Body of pancreas (tissue), 4 donors: ENCODE data around the gene NDC80. TPM values are rescaled to one million over a fixed set of nuclear protein-coding genes. Genes with fewer than 3 reads are reported as not detected.

Source experiments
- ATAC-seq: fragments of 150-250 bp; one replicate; pipeline ENCODE4 v1.9.1; 2016
- DNase-seq, 4 donors: peaks; one replicate each; pipeline ENCODE4 v3.0.0-alpha.2; 2019
- H3K27ac ChIP-seq, 4 donors: fragments of 200-600 bp; sonication (generic); 1 replicate in 3 of 4; 2 replicates in 1 of 4; pipeline versions ENCODE4 v1.5.1 to v1.6.1; 2016 to 2019; ENCODE audit warnings: mild to moderate bottlenecking in 1 of 4, mixed read lengths in 1 of 4, moderate library complexity in 1 of 4
- H3K27me3 ChIP-seq, 2 donors: fragments of 200-600 bp; sonication (generic); one replicate each; pipeline ENCODE4 v1.6.0; 2016; ENCODE audit warnings: mild to moderate bottlenecking in 1 of 2
- H3K36me3 ChIP-seq, 2 donors: fragments of 200-600 bp; sonication (generic); replicated peaks in 1 of 2; 2 replicates each; pipeline ENCODE4 v1.5.1; 2016; ENCODE audit warnings: low read depth in 2 of 2; ENCODE audit not compliant: insufficient read depth in 1 of 2
- H3K4me1 ChIP-seq: fragments of 200-600 bp; sonication (generic); one replicate; pipeline ENCODE4 v1.6.0; 2016
- H3K4me3 ChIP-seq, 2 donors: fragments of 200-600 bp; sonication (generic); 1 replicate in 1 of 2; 2 replicates in 1 of 2; pipeline ENCODE4 v1.5.1; 2016 to 2019
- H3K9me3 ChIP-seq, 3 donors: fragments of 200-600 bp; sonication (generic); 1 replicate in 2 of 3; 2 replicates in 1 of 3; pipeline ENCODE4 v1.5.1; 2016
- POLR2A ChIP-seq, 3 donors: fragments of 450-650 bp; IDR thresholded peaks; one replicate each; pipeline ENCODE4 v1.6.1; 2016; ENCODE audit warnings: antibody characterized with exemption in 3 of 3, mild to moderate bottlenecking in 2 of 3
- WGBS, 2 donors: methylation state at CpG; one replicate each; pipeline ENCODE4 v1.1.5; 2017; 5-methylcytosine and 5-hydroxymethylcytosine counted together
- intact Hi-C: fragments of 100-400 bp; cut with DNase I; formaldehyde crosslinking; loops from one replicate; pipeline ENCODE4 v1.15.1; 2023
- total RNA-seq, 2 donors: library from RNA; depleted of rRNA; stranded (reverse); fragments of >200 nt; gene quantifications; one replicate each; pipeline ENCODE4 v1.1.0, GENCODE V29; 2016
- TF ChIP-seq, protein P1 (sequence below), 7 experiments: fragments of 450-650 bp in 4 of 7; fragments of 200-600 bp in 3 of 7; sonication (generic) in 3 of 7; IDR thresholded peaks; one replicate each; pipeline ENCODE4 v1.5.1; 2016 to 2019; ENCODE audit warnings: antibody characterized with exemption in 7 of 7

NDC80 gene
- total RNA-seq, 2 donors from 2014 or later: not detected

DNA sequence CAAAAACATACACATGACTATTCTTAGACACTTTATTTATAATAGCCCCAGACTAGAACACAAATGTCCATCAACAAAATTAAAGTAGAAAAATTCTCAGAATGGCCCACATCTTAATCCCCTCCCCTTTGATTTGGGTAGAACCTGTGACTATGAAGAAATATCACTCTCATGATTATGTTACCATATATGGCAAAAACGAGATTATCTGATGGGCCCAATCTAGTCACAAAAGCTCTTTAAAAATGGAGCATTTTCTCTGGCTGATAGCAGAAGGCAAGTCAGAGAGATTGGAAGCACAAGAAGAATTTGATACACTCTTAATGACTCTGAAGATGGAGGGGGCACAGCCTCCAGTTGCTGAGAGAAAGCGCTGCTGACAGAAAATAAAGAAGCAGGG is 39.6 kb upstream of the NDC80 start:
- intact Hi-C loops: no loop called here
- Histone ChIP-seq H3K27ac (no peak overlapping the region), H3K27me3 (no peaks in the 10 kb centered on the region), H3K36me3 (no peaks in the 10 kb centered on the region), H3K4me1 (no peaks in the 10 kb centered on the region), H3K9me3 (no peaks in the 10 kb centered on the region), H3K4me3 (no peak overlapping the region)
- no peak for ATAC-seq
- DNase-seq: no peak
- 80 to 82% methylated on average over 2 of the region's 2 CpGs for WGBS, 2 donors
- TF ChIP-seq, protein P1, sequence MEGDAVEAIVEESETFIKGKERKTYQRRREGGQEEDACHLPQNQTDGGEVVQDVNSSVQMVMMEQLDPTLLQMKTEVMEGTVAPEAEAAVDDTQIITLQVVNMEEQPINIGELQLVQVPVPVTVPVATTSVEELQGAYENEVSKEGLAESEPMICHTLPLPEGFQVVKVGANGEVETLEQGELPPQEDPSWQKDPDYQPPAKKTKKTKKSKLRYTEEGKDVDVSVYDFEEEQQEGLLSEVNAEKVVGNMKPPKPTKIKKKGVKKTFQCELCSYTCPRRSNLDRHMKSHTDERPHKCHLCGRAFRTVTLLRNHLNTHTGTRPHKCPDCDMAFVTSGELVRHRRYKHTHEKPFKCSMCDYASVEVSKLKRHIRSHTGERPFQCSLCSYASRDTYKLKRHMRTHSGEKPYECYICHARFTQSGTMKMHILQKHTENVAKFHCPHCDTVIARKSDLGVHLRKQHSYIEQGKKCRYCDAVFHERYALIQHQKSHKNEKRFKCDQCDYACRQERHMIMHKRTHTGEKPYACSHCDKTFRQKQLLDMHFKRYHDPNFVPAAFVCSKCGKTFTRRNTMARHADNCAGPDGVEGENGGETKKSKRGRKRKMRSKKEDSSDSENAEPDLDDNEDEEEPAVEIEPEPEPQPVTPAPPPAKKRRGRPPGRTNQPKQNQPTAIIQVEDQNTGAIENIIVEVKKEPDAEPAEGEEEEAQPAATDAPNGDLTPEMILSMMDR (IDR thresholded peaks at IDR 0.05): no peak
- TF ChIP-seq POLR2A (IDR thresholded peaks at IDR 0.05): no peak

DNA sequence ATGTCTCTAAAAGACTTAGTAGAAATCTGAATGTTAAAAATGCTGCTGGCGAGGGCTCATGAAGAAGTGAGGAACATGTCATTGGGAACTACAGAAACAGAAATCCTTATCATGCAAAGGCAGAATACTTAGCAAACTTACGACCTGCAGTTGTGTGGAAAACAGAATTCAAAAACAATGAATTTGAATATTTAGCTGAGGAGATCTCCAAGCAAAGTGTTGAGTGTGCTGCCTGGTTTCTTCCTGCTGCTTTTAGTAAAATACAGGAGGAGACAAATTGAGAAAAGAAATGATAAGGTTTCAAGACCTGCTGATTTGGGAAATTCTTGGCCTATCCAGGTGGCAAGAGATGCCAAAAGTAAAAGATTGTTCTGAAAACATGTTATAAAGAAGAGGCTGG is 38.6 kb upstream of the NDC80 start:
- Histone ChIP-seq H3K27ac (no peak overlapping the region), H3K27me3 (no peaks in the 10 kb centered on the region), H3K4me3 (no peak overlapping the region), H3K4me1 (no peaks in the 10 kb centered on the region), H3K36me3 (no peaks in the 10 kb centered on the region), H3K9me3 (no peaks in the 10 kb centered on the region)
- DNase-seq (no peak), ATAC-seq (no peak)
- no peak for TF ChIP-seq POLR2A (IDR thresholded peaks at IDR 0.05)
- TF ChIP-seq, protein P1 (IDR thresholded peaks at IDR 0.05): no peak
- 92 to 98% methylated on average over 2 of the region's 2 CpGs for WGBS, 2 donors
- intact Hi-C loops: no loop called here

DNA sequence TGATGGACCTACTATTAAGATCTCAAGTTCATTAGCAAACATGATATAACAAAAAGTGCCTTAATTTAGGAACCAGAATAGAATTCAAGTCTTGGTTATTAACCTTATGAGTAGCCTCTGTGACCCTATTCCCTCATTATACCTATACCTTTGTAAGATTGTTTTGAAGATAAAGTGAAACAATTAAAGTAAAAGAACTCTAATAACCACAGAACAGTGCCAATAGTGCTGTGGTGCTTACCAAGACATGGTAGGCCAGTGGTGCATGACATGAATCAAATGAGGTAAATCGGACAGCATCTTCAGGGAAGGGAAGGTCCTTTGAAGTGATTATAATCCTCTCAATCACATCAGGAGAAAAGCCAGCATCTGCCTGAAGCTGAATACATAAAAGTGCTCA is 36.5 kb upstream of the NDC80 start:
- H3K36me3 ChIP-seq: no peaks in the 10 kb centered on the region
- WGBS, 2 donors: 90 to 100% methylated on average over 1 of the region's 1 CpG
- no peaks in the 10 kb centered on the region for H3K9me3 ChIP-seq
- no peaks in the 10 kb centered on the region for H3K4me1 ChIP-seq
- DNase-seq: no peak
- TF ChIP-seq, protein P1 (IDR thresholded peaks at IDR 0.05): no peak
- TF ChIP-seq POLR2A (IDR thresholded peaks at IDR 0.05): no peak
- H3K27ac ChIP-seq: no peak overlapping the region
- intact Hi-C loops: no loop called here
- H3K27me3 ChIP-seq: no peaks in the 10 kb centered on the region
- ATAC-seq: no peak
- no peak overlapping the region for H3K4me3 ChIP-seq

DNA sequence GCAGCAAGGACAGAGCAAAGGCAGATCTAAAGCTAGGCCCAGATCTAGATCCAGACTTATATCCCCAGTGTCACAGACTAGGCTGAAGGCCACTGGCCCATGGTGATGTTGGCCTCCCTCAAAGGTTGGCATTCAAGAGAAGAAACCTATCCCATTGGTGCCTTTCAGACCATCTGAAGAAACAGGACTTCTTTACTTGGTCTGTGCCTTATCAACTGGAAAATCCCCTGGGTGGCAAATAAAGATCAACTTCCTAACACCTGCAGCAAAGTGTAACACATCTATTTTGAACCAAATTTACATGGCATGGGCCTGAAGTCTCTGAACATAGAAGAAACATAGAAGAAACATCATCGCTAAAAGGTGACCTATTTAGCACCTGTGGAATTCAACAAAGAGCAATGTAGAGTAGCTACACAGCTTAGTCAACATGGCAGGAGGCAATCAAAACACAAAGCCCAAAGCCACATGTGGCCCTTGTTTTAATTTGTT is 35.9 kb upstream of the NDC80 start:
- WGBS, 2 donors: 87 to 100% methylated on average over 1 of the region's 1 CpG
- TF ChIP-seq, protein P1 (IDR thresholded peaks at IDR 0.05): no peak
- TF ChIP-seq POLR2A (IDR thresholded peaks at IDR 0.05): no peak

DNA sequence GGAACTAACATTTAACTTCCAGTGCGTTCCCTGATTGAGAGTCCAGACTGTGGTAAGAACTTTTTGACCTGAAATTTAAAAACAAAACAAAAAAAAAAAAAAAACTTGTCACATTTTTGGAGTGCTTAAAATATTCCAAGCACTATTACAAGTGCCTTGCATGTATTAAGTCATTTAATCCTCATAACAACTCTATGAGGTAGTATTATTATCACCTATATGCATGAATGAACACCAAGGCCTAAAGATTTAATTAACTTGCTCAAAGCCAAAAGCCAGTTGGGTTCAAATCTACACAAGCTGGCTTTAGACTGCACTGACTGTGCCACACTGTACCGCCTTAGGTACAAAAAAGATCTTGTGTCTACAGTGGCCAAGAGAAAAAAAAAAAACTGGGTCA is 35.3 kb upstream of the NDC80 start:
- Histone ChIP-seq H3K9me3 (no peaks in the 10 kb centered on the region), H3K27me3 (no peaks in the 10 kb centered on the region), H3K36me3 (no peaks in the 10 kb centered on the region), H3K27ac (no peak overlapping the region), H3K4me1 (no peaks in the 10 kb centered on the region), H3K4me3 (no peak overlapping the region)
- WGBS, 2 donors: 47 to 49% methylated on average over 2 of the region's 2 CpGs
- DNase-seq (no peak), ATAC-seq (no peak)
- no peak for TF ChIP-seq POLR2A (IDR thresholded peaks at IDR 0.05)
- TF ChIP-seq, protein P1 (IDR thresholded peaks at IDR 0.05): no peak
- intact Hi-C loops: no loop called here

More for the DNA sequence above, 35.9 kb upstream of the NDC80 start:
- no peaks in the 10 kb centered on the region for H3K9me3 ChIP-seq
- intact Hi-C loops: no loop called here
- H3K27me3 ChIP-seq: no peaks in the 10 kb centered on the region
- DNase-seq: no peak
- H3K36me3 ChIP-seq: no peaks in the 10 kb centered on the region
- ATAC-seq: no peak
- H3K4me1 ChIP-seq: no peaks in the 10 kb centered on the region
- no peak overlapping the region for H3K27ac ChIP-seq
- H3K4me3 ChIP-seq: no peak overlapping the region
